DOHH2 (cell line): Measurements from ENCODE around the gene MSI1.
A peak's percentile ranks its signal among the peaks of the same experiment; 100 is the strongest.

Experiments used
- H3F3A ChIP-seq: fragments of 200-600 bp; sonication (generic), shearing (Covaris generic); 2 replicates; pipeline ENCODE4 v1.6.0; 2016; ENCODE audit warnings: antibody characterized with exemption, mild to moderate bottlenecking; ENCODE audit not compliant: control insufficient read depth, insufficient read depth
- H3K27ac ChIP-seq: fragments of 200-600 bp; sonication (generic); 2 replicates; pipeline ENCODE4 v1.5.1; 2014; ENCODE audit warnings: low read depth, mild to moderate bottlenecking, low read length, moderate library complexity
- H3K27me3 ChIP-seq: fragments of 200-600 bp; sonication (generic); 2 replicates; pipeline ENCODE4 v1.6.1; 2014; ENCODE audit warnings: mild to moderate bottlenecking, low read length, mixed read lengths; ENCODE audit not compliant: control insufficient read depth
- H3K36me3 ChIP-seq: fragments of 200-600 bp; sonication (generic); 2 replicates; pipeline ENCODE4 v1.6.1; 2014; ENCODE audit warnings: mild to moderate bottlenecking, low read length, moderate library complexity, mixed read lengths; ENCODE audit not compliant: control insufficient read depth
- H3K4me1 ChIP-seq: fragments of 200-600 bp; sonication (generic); 2 replicates; pipeline ENCODE4 v1.6.1; 2014; ENCODE audit warnings: mild to moderate bottlenecking, low read length, mixed read lengths; ENCODE audit not compliant: control insufficient read depth
- H3K4me2 ChIP-seq: fragments of 200-600 bp; sonication (generic); 2 replicates; pipeline ENCODE4 v1.6.0; 2014; ENCODE audit warnings: mild to moderate bottlenecking, low read length, moderate library complexity
- H3K4me3 ChIP-seq: fragments of 200-600 bp; sonication (generic); 2 replicates; pipeline ENCODE4 v1.5.1; 2014; ENCODE audit warnings: mild to moderate bottlenecking, low read length, mixed read lengths
- H3K79me2 ChIP-seq: fragments of 200-600 bp; sonication (generic); 2 replicates; pipeline ENCODE4 v1.6.1; 2014; ENCODE audit warnings: mild to moderate bottlenecking, low read length, mixed read lengths; ENCODE audit not compliant: control insufficient read depth
- H3K9me2 ChIP-seq: fragments of 200-600 bp; sonication (generic); replicated peaks from 2 replicates; pipeline ENCODE4 v1.6.1; 2014; ENCODE audit warnings: mild to moderate bottlenecking, low read length, mixed read lengths; ENCODE audit not compliant: control insufficient read depth
- H3K9me3 ChIP-seq: fragments of 200-600 bp; sonication (generic); 2 replicates; pipeline ENCODE4 v1.6.1; 2014; ENCODE audit warnings: antibody characterized with exemption, low read length, mixed read lengths; ENCODE audit not compliant: control insufficient read depth, insufficient read depth
- H4K20me1 ChIP-seq: fragments of 200-600 bp; sonication (generic); 2 replicates; pipeline ENCODE4 v1.6.0; 2014; ENCODE audit warnings: low read depth, mild to moderate bottlenecking, antibody characterized with exemption, low read length, moderate library complexity; ENCODE audit not compliant: control insufficient read depth, insufficient read depth
- CTCF ChIP-seq: fragments of 200-600 bp; sonication (generic); IDR thresholded peaks from one replicate; pipeline ENCODE4 v1.5.1; 2014; ENCODE audit warnings: antibody characterized with exemption, mild to moderate bottlenecking, low read depth, low read length; ENCODE audit not compliant: poor library complexity, severe bottlenecking
- EZH2phosphoT487 ChIP-seq: fragments of 200-600 bp; sonication (generic); IDR thresholded peaks from 2 replicates; pipeline ENCODE4 v1.6.1; 2017; ENCODE audit warnings: borderline replicate concordance, mild to moderate bottlenecking, antibody characterized with exemption, low read length, moderate library complexity, mixed read lengths

The MSI1 gene

DNA sequence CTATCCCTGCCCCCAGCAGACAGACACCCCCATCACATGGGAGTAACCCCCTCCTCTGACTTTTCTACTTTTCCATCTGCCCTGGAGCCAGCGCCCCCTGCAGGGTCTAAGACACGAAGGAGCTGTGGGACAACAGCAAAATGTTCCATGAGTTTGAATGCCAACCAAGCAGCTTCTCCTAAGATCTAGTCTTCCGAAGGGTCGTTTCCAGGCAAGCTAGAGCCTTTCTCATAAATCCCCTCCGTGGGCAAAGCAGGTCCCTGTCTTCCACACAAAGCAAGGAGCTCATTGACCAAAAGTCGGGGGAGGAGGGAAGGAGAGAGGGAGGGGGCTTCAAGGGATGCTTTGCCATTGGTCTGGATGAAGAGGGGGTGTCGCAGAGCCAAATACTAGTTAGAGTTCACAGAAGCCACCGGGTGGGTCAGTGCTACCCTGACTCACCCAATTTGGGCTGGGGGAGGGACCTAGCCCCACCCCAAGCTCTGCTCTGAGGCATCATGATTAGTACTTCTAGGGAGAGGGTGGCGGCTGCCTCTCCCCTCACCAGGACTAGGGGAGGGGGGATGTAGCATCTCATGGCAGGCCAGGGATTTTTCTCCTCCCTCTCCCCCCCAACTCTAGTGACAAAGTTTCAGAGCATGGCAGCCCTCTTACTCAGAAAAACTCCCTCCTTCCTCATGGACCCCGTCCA, 1.6 kb downstream of the MSI1 start:
- no peaks in the 10 kb centered on the region for H3K36me3 ChIP-seq
- H3K9me2 ChIP-seq: no peaks in the 10 kb centered on the region
- no peaks in the 10 kb centered on the region for H3K79me2 ChIP-seq
- H4K20me1 ChIP-seq: no peaks in the 10 kb centered on the region
- H3K4me3 ChIP-seq: no peak overlapping the region
- no peaks in the 10 kb centered on the region for H3K4me1 ChIP-seq
- no peak overlapping the region for H3K27ac ChIP-seq
- no peaks in the 10 kb centered on the region for H3K9me3 ChIP-seq
- H3K4me2 ChIP-seq: no peak overlapping the region
- H3F3A ChIP-seq: no peaks in the 10 kb centered on the region
- H3K27me3 ChIP-seq: peaks cover 44% of the 10 kb centered on the region
- TF ChIP-seq EZH2phosphoT487: 0 out of 2 replicates have a peak, but pooled peaks have one; percentile 45
- TF ChIP-seq CTCF: peak; percentile 64

GRCh38 chr12:120366845-120367232, 2.1 kb downstream of the MSI1 start:
- no peaks in the 10 kb centered on the region for H4K20me1 ChIP-seq
- H3K27me3 ChIP-seq: peaks cover 41% of the 10 kb centered on the region
- no peaks in the 10 kb centered on the region for H3K36me3 ChIP-seq
- H3K4me2 ChIP-seq: no peak overlapping the region
- no peak overlapping the region for H3K4me3 ChIP-seq
- H3K27ac ChIP-seq: no peak overlapping the region
- H3K9me2 ChIP-seq: no peaks in the 10 kb centered on the region
- no peaks in the 10 kb centered on the region for H3F3A ChIP-seq
- no peaks in the 10 kb centered on the region for H3K9me3 ChIP-seq
- no peaks in the 10 kb centered on the region for H3K79me2 ChIP-seq
- H3K4me1 ChIP-seq: no peaks in the 10 kb centered on the region
- TF ChIP-seq EZH2phosphoT487: no peak
- TF ChIP-seq CTCF: no peak

GRCh38 chr12:120366341-120366705, 2.6 kb downstream of the MSI1 start:
- H3K4me3 ChIP-seq: no peak overlapping the region
- no peaks in the 10 kb centered on the region for H3F3A ChIP-seq
- H3K79me2 ChIP-seq: no peaks in the 10 kb centered on the region
- no peaks in the 10 kb centered on the region for H4K20me1 ChIP-seq
- TF ChIP-seq CTCF: no peak
- no peak for TF ChIP-seq EZH2phosphoT487
- no peaks in the 10 kb centered on the region for H3K9me2 ChIP-seq
- no peak overlapping the region for H3K27ac ChIP-seq
- H3K9me3 ChIP-seq: no peaks in the 10 kb centered on the region
- H3K27me3 ChIP-seq: peaks cover 37% of the 10 kb centered on the region
- H3K4me1 ChIP-seq: no peaks in the 10 kb centered on the region
- H3K36me3 ChIP-seq: no peaks in the 10 kb centered on the region
- no peak overlapping the region for H3K4me2 ChIP-seq
